Stimulated activated CD4-positive, alpha-beta T cell treated with anti-CD3 and anti-CD28 coated beads, Interleukin-4, amount 100 ng/mL, for 1 hour (primary cell): ENCODE measurements around the gene INTS1.

Source experiments
- DNase-seq: peaks from one replicate; pipeline ENCODE4 v3.0.0-alpha.2; 2020

The INTS1 gene

GRCh38 chr7:1502845-1503244, 1.3 kb downstream of the INTS1 start:
- no peak for DNase-seq

- DNase-seq, result no peak
Observed at GRCh38 chr7:1501487-1502270, 2.5 kb downstream of the INTS1 start.

DNA sequence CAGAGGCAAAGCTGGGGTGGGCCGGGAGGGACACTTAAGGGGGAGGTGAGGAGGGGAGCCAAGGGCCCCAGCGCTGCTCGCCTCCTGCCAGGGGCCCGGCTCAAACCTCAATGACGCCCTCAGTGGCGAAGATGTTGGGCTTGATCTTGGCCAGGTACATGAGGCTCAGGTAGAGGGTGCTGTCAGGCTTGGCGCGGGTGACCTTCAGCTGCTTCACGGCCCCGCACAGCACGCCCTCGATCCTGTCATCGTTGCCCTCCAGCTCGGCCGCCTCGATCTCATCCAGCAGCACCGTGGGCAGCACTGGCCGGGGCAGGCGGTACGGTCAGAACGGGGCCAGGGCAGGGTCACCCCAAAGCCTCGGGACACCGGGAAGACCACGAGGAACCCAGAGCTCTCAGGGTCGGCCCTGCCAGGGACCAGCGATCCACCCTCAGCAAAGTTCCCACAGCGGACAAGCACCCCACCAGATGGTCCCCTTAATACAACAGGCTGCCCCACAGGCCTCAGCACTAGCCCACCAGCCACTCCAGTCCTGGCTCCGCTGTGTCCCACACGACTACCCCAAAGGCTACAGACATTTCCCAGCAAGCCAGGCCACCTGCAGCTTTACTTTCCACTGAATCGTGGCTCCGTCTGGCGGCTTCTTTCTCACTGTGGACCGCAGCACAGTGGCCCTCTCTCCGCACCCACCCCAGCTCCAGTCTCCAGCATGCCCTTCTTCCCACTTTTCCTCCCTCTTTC, 4.0 kb downstream of the INTS1 start:
- DNase-seq, result no peak

GRCh38 chr7:1499367-1500029, 4.7 kb downstream of the INTS1 start:
- no peak for DNase-seq

DNA sequence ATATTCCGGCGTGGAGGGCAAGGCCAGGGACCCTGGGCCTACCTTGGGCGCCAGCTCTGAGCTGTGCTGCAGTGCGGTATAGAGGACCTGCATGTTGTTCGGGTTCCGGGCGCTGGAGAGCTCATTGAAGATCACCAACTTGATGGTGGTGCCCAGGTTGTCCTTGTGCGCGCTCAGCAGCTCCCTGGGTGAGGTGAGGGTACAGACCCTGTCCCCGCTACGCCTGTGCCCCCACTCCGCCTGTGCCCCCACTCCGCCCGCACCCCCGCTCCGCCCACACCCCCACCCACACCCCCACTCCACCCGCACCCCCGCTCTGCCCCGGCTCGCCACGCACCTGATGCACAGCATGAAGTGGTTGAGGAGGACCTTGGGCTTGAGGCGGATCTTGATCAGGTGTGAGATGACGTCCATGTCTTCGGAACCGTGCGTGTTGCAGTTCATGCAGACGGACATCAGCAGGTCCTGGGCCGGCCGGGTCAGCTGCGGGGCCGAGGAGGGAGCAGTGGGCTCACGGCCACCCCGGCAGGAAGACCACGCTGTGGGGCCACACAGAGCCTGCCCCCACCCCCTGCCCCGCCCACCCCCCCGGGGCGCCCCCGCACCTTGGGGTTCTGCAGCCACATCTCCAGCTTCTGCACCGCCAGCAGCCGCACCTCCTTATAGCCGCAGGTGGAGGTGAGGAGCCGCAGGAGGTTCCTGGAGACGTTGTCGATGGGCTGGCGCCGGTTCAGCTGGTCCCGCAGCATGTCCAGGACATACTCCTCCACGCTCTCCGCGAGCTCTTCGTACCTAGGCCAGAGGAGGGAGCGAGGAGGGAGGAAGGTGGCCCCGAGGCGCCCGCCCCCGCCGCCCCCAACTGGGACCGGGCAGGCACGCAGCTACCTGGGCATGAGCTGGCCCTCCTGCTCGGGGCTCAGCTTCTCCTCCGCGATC, 5.6 kb downstream of the INTS1 start:
- DNase-seq, result no peak

DNA sequence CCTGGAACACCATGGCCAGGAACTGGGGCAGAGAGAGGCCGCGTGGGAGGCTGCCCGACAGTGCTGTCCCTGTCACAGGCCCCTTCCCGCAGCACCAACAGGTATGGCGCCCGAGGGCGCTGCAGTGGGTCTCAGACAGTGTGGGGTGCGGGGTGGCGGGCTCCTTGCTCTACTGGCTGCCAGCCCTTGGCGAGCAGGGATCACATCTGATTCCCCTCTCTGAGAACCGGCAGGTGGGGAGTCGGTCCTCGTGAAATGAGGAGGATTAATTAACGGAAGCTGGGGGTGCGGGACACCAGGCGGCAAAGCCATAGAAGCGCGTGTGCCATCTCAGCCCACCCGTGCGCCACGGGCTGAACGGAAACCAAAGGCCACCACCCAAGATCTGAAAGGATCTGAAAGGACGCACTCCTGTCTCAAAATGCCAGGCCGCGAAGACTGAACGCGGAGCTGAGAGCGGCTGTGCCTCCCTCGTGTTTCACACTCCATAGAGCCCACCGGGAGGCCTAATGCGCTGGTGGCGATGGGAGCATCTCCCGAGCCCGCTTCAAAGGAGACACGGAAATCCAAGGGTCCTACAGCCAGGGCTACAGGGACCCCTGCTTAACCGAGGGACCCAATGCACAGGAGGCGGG, 6.8 kb downstream of the INTS1 start:
- no peak for DNase-seq

GRCh38 chr7:1496531-1497292, 7.5 kb downstream of the INTS1 start:
- no peak for DNase-seq

GRCh38 chr7:1495564-1496242, 8.5 kb downstream of the INTS1 start:
- DNase-seq, result no peak

DNA sequence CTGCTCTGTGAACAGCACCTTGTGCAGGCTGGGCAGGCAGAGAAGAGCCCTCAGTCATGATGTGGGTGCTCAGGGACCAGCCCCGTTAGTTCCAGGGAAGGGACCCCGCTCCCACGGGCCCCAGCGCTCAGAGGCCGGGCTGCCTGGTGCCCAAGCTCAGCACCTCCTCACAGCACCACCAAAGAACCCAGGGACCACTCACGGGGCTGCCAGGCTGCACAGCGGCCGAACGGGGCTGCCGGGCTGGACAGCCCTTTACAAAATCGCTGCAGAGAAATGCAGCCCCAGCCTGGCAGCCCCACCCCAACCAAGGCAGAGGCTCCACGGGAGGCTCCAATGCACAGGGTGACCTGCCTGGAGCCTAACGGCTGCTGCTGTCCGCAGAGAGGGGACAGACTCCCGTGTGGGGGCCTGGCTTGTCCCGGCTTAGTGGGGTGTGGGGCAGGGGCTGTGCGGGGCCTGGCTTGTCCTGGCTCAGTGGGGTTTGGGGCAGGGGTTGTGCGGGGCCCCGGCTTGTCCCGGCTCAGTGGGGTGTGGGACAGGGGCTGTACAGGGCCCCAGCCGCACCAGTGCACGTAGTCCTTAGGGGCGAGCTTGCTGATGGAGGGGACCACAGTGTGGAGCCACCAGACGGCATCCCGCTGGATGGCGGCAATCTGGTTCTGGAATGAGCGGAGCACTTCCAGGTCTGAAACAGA, 9.2 kb downstream of the INTS1 start:
- no peak for DNase-seq

GRCh38 chr7:1494447-1494846, 9.7 kb downstream of the INTS1 start:
- no peak for DNase-seq

DNA sequence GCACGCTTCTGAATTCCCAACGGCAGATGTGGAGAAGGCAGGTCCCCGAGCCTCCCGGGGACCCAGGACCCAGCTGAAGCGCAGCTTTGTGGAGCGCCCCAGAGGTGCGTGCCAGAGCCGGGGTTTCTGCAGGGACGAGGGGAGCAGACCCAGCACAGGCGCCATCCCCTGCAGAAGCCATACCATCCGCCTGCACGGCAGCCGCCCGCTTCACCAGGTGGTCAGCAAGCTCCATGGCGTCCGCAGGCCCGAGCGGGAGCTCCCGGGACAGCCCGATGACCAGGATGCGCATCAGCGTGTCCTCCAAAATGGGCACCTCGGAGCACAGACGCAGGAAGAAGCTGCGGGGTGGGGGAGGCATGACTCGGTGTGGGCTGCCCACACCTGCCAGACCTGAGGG, 10.6 kb downstream of the INTS1 start:
- DNase-seq, result no peak

- no peak for DNase-seq
Observed at GRCh38 chr7:1493129-1493528, 11.1 kb downstream of the INTS1 start.

- no peak for DNase-seq
Observed at GRCh38 chr7:1492640-1493039, 11.5 kb downstream of the INTS1 start.

- DNase-seq, result no peak
Observed at GRCh38 chr7:1492221-1492620, 12.0 kb downstream of the INTS1 start.

DNA sequence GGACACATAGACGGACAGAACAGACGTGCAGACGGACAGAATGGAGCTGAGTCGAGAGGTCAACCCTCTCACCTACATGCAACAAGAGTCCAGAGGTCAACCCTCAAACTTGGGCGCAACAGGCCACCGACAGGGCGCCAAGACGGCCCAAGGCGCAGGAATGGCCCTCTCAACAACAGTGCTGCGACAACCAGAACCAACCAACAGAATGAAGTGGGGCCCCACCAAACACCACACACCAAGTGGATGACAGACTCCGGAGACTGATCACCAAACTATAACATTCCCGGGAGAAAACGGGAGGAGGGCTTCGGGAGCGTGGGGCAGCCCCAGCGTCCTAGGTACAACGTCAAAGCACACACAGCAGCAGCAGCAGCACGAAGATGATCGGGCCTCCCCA, 13.4 kb downstream of the INTS1 start:
- no peak for DNase-seq

- no peak for DNase-seq
Observed at GRCh38 chr7:1489336-1489735, 14.9 kb downstream of the INTS1 start.

DNA sequence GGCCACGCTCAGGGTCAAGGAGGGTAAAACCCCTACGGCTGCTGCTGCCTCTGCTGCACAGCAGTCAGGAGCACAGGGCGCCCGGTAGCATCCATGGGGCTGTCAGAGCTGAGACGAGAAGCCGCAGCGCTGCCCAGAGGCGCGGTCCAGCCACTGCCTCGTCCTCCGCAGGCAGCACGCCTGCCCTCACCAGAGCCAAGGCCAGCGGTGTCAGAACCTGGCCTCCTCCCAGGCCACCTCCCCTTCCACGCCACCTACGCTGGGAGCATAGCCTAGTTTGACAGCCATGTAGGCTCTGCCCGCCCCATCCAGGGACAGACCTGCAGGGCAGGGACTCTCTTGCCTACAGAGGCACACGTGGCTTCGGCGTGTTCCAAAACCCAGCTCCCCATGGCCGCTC, 16.2 kb downstream of the INTS1 start:
- no peak for DNase-seq

- DNase-seq, result no peak
Observed at GRCh38 chr7:1487466-1487865, 16.7 kb downstream of the INTS1 start.

GRCh38 chr7:1486571-1486970, 17.6 kb downstream of the INTS1 start:
- no peak for DNase-seq

DNA sequence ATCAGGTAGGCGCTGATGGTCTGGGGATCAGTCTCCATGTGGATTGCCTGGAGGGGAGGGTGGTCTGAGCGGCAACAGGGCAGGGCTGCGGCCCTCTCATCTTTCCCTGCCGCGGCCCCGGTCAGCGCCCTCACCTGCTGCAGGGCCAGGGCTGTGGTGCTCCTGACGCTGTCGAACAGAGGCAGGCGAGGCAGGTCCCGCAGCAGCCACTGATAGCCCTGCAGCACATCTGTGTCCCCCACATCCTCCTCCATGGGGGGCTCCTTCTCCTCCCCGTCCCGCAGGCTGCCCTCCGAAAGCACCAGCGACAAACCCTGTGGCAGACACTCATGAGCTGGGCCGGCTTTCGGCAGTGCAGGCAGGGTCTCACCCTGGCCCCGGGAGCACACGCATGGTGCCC, 19.0 kb downstream of the INTS1 start:
- DNase-seq, result no peak
